GM13976 (cell line): ENCODE data around the gene UPB1.

Experiments used
- DNase-seq: peaks from one replicate; pipeline ENCODE4 v3.0.0; 2012; ENCODE audit warnings: low spot score
- CTCF ChIP-seq: IDR thresholded peaks from 2 replicates; pipeline ENCODE4 v1.5.1; 2012; ENCODE audit warnings: borderline replicate concordance, mild to moderate bottlenecking; ENCODE audit not compliant: insufficient read depth; ENCODE audit errors: extremely low read depth, missing control alignments, control extremely low read depth
- in situ Hi-C: fragments of 300-500 bp; cut with MboI; formaldehyde crosslinking; loops from one replicate; pipeline ENCODE4 v1.12.0; 2022; ENCODE audit warnings: low sequenced_read_pairs, mixed read lengths, inconsistent platforms; ENCODE audit not compliant: unreplicated experiment

Gene UPB1

GRCh38 chr22:24504956-24505736, 10.0 kb downstream of the UPB1 start:
- TF ChIP-seq CTCF: no peak
- DNase-seq: no peak
- in situ Hi-C loops: loop anchor here (5.0 kb wide), 1 partner anchor 78 kb away; the partner anchor contains the start of gene ADORA2A

- no peak for TF ChIP-seq CTCF
- no peak for DNase-seq
- in situ Hi-C loops: no loop called here
Observed at GRCh38 chr22:24506802-24507438, 11.8 kb downstream of the UPB1 start.

- no peak for TF ChIP-seq CTCF
- no peak for DNase-seq
- in situ Hi-C loops: no loop called here
Observed at GRCh38 chr22:24507716-24508115, 12.6 kb downstream of the UPB1 start.

- DNase-seq: no peak
- in situ Hi-C loops: no loop called here
- TF ChIP-seq CTCF: no peak
Observed at GRCh38 chr22:24510637-24511625, 15.8 kb downstream of the UPB1 start.

- no peak for DNase-seq
- TF ChIP-seq CTCF: no peak
- in situ Hi-C loops: no loop called here
Observed at GRCh38 chr22:24512043-24512442, 16.9 kb downstream of the UPB1 start.

- DNase-seq: no peak
- TF ChIP-seq CTCF: no peak
- in situ Hi-C loops: no loop called here
Observed at GRCh38 chr22:24513378-24514240, 18.5 kb downstream of the UPB1 start.
